K562 (cell line): ENCODE results near the gene RBBP8. TPM values are rescaled to one million over a fixed set of nuclear protein-coding genes. Genes with fewer than 3 reads are reported as not detected.

Experiments used
- KDM2B ChIP-seq: fragments of 250-450 bp; sonication (Bioruptor Pico); IDR thresholded peaks from 2 replicates; pipeline ENCODE4 v1.8.0; 2021; ENCODE audit warnings: mild to moderate bottlenecking, moderate library complexity
- REST ChIP-seq, 2 experiments: fragments of 450-650 bp; formaldehyde crosslinking in 1 of 2; IDR thresholded peaks; 2 replicates each; pipeline versions ENCODE4 v1.4.0 to v1.6.1; 2014 to 2020; ENCODE audit warnings: mild to moderate bottlenecking in 2 of 2, borderline replicate concordance in 1 of 2, low read depth in 1 of 2
- polyA plus RNA-seq, 8 experiments: library from polyadenylated mRNA; depleted of rRNA in 4 of 8; stranded (reverse) in 5 of 8; unstranded in 3 of 8; fragments of >200 nt; fragmentation: Nextera tagmentation in 2 of 8; fragmentation: Illumina TruSeq in 1 of 8; extraction: Ambion mirVana in 2 of 8; extraction: Trizol in 1 of 8; gene quantifications; 2 replicates each; pipeline versions ENCODE4 v1.2.1 to v1.2.3, GENCODE V29; 2011 to 2014; ENCODE audit warnings: inconsistent platforms in 1 of 8, missing spikeins in 1 of 8
- total RNA-seq, 7 experiments: library from RNA; depleted of rRNA in 6 of 7; stranded (reverse); fragments of >200 nt in 6 of 7; fragmentation: Illumina TruSeq in 2 of 7; extraction: Trizol in 2 of 7; gene quantifications; 2 replicates each; pipeline versions ENCODE4 v1.2.1 to v1.2.3, GENCODE V29; 2011 to 2021; ENCODE audit warnings: low replicate concordance in 1 of 7

The RBBP8 gene
- total and polyA plus RNA-seq, 9 of the 15 experiments (the other 6 are each of a cell fraction or from before 2014, with no cell fraction given), result 28.4 to 63.1 (median 48.9) TPM

- TF ChIP-seq REST (IDR thresholded peaks at IDR 0.05; ENCODE audit: borderline replicate concordance), result peak; percentile 52; the same call in 1 of the 2 replicates
- TF ChIP-seq REST (CRISPR knock-in tag; IDR thresholded peaks at IDR 0.05; ENCODE audit: low read depth), result no peak
- no peak for TF ChIP-seq KDM2B (CRISPR knock-in tag)
- TF ChIP-seq, all 486 proteins: peak for 8
Measured at GRCh38 chr18:22983175-22983574, 50.0 kb downstream of the RBBP8 start (continued).
